WI38 (cell line): ENCODE data around the gene EDNRB.
"Not testable (repeated sequence)": the region's sequence is repeated elsewhere in the genome, so short reads cannot be mapped to it uniquely, and the experiment has no call there.

Experiments used
- H3K4me3 ChIP-seq: 2 replicates; pipeline ENCODE4 v1.5.1; 2011; ENCODE audit warnings: low read depth, mild to moderate bottlenecking, control low read depth, low read length
- CTCF ChIP-seq: IDR thresholded peaks from 2 replicates; pipeline ENCODE4 v1.5.1; 2012; ENCODE audit warnings: low read depth, mild to moderate bottlenecking, control low read depth, low read length

The EDNRB gene

GRCh38 chr13:77918391-77919245, at the start of gene EDNRB:
TSS of gene EDNRB (minus strand) at chr13:77918831. CDS start at chr13:77918573, 258 bp downstream.
- peak within 1 kb of the TSS; percentile 73 for H3K4me3 ChIP-seq
- TF ChIP-seq CTCF: no peak

GRCh38 chr13:77966671-77967070, 48.0 kb upstream of the EDNRB start:
- no peak for TF ChIP-seq CTCF

GRCh38 chr13:77952737-77953136, 34.1 kb upstream of the EDNRB start:
- H3K4me3 ChIP-seq: no peak overlapping the region
- TF ChIP-seq CTCF: no peak

More at GRCh38 chr13:77966671-77967070, 48.0 kb upstream of the EDNRB start:
- H3K4me3 ChIP-seq: no peak overlapping the region

- TF ChIP-seq CTCF: no peak
- no peak overlapping the region for H3K4me3 ChIP-seq
Measured at GRCh38 chr13:77952276-77952675, 33.6 kb upstream of the EDNRB start.

GRCh38 chr13:77946522-77946921, 27.9 kb upstream of the EDNRB start:
- TF ChIP-seq CTCF: no peak

GRCh38 chr13:77935063-77935462, 16.4 kb upstream of the EDNRB start:
- H3K4me3 ChIP-seq: not testable (repeated sequence)

More at GRCh38 chr13:77946522-77946921, 27.9 kb upstream of the EDNRB start:
- no peak overlapping the region for H3K4me3 ChIP-seq

GRCh38 chr13:77930430-77930829, 11.8 kb upstream of the EDNRB start:
- no peak for TF ChIP-seq CTCF
- no peak overlapping the region for H3K4me3 ChIP-seq
